Activated naive CD8-positive, alpha-beta T cell treated with anti-CD3 and anti-CD28 coated beads, Interleukin-2, amount 50 U/mL, for 24 hours (primary cell): ENCODE data around the gene LKAAEAR1.

Experiments
- ATAC-seq: fragments of 150-1000 bp; cut with Tn5 transposase; one replicate; pipeline ENCODE4 v1.10.0; 2021
- DNase-seq: peaks from one replicate; pipeline ENCODE4 v3.0.0; 2021
- H3K27ac Mint-ChIP-seq: one replicate; pipeline ENCODE4 v1.8.0; 2021; ENCODE audit warnings: mild to moderate bottlenecking, mixed read lengths
- H3K27me3 Mint-ChIP-seq: one replicate; pipeline ENCODE4 v1.8.0; 2021; ENCODE audit warnings: mixed read lengths
- H3K36me3 Mint-ChIP-seq: one replicate; pipeline ENCODE4 v1.8.0; 2021; ENCODE audit warnings: low read depth, mixed read lengths
- H3K4me1 Mint-ChIP-seq: one replicate; pipeline ENCODE4 v1.8.0; 2021; ENCODE audit warnings: mixed read lengths
- H3K4me3 Mint-ChIP-seq: one replicate; pipeline ENCODE4 v1.8.0; 2021; ENCODE audit warnings: mild to moderate bottlenecking, moderate library complexity, mixed read lengths
- H3K9me3 Mint-ChIP-seq: one replicate; pipeline ENCODE4 v1.8.0; 2021; ENCODE audit warnings: mixed read lengths

LKAAEAR1 gene

DNA sequence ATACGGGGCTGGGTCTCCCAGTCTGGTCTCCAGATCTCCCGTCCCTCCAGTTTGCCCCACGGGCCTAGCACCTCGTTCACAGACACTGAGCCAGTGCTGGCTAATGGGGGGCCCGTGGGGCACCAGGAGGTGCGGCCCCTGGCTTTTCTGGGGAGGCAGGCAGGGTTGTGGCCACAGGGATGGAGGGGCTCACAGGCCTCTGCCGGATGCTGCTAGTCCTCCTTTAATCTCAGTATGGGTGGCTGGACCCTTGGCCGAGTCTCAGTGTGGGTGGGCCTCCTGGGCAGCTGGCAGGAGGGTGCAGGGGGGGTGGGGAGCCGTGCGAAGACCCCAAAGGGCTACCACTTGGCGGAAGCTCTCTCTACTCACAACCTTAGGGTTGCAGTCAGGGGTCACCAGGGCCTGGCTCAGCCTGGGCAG lies 33.2 kb downstream of the LKAAEAR1 start:
- no peak for DNase-seq
- no peak for ATAC-seq
- H3K9me3 Mint-ChIP-seq: no peaks in the 10 kb centered on the region
- H3K4me3 Mint-ChIP-seq: no peak overlapping the region
- peaks cover 24% of the 10 kb centered on the region for H3K27me3 Mint-ChIP-seq
- no peak overlapping the region for H3K27ac Mint-ChIP-seq
- H3K4me1 Mint-ChIP-seq: peaks cover 6% of the 10 kb centered on the region
- H3K36me3 Mint-ChIP-seq: no peaks in the 10 kb centered on the region

DNA sequence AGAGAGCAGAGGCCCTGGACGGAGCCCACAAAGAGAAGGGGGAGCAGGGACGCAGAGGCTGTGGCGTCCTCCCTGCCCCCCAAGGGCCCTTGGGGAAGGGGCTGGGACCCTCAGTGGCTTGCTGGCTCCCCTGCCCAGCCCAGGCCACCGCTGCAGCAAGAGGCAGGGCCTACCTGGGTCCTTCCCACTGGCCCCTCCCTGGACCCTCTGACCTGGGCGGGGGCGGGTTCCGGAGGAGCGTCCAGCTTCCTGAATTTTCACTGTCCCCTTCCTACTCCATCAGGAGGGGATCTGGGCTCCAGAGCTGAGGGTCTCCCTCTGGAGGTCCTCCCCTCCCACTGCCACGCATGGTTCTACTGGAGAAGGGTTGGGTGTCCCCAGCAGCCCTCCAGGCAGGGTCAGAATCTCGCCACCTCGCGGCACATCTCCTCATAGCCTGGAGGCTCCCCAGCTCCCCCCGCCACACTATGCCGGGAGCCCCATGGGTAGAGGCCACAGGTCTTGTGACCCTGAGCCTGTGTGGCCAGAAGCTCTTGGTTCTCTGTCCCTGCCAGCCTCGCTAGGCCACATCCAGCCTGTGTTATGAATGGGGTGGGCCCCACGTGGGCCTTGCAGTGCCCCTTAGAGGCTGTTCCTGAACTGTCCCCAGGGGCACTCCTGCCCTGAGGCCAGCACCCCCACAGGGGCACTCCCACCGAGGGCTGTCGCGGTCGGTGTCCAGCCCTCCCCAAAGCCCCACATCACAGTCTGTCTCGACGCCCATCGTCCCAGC lies 33.8 kb downstream of the LKAAEAR1 start:
- ATAC-seq: no peak
- H3K4me3 Mint-ChIP-seq: no peak overlapping the region
- H3K36me3 Mint-ChIP-seq: no peaks in the 10 kb centered on the region
- no peak overlapping the region for H3K27ac Mint-ChIP-seq
- H3K9me3 Mint-ChIP-seq: no peaks in the 10 kb centered on the region
- H3K27me3 Mint-ChIP-seq: peaks cover 24% of the 10 kb centered on the region
- peaks cover 6% of the 10 kb centered on the region for H3K4me1 Mint-ChIP-seq
- DNase-seq: no peak

DNA sequence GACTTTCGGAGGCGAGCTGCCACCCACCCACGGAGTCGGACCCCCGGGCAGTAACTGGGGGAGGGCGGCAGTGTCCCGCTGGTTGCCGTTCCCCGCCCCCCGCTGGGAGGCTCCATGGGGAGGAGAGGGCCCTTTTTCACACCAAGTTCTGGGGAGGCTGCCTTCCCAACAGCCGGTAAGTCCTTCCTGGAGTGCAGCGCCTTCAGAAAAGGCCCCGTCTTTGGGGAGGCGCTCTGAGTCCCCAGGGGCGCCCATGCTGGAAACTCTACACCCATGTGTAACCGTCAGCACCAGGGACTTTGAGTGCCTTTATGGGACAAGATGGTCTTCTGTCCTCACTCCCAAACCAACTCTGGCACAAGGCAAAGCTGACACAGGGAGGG lies 34.3 kb downstream of the LKAAEAR1 start:
- no peak for DNase-seq
- Mint-ChIP-seq H3K9me3 (no peaks in the 10 kb centered on the region), H3K4me3 (no peak overlapping the region), H3K27me3 (peaks cover 24% of the 10 kb centered on the region), H3K27ac (no peak overlapping the region), H3K36me3 (no peaks in the 10 kb centered on the region), H3K4me1 (peaks cover 6% of the 10 kb centered on the region)
- no peak for ATAC-seq

DNA sequence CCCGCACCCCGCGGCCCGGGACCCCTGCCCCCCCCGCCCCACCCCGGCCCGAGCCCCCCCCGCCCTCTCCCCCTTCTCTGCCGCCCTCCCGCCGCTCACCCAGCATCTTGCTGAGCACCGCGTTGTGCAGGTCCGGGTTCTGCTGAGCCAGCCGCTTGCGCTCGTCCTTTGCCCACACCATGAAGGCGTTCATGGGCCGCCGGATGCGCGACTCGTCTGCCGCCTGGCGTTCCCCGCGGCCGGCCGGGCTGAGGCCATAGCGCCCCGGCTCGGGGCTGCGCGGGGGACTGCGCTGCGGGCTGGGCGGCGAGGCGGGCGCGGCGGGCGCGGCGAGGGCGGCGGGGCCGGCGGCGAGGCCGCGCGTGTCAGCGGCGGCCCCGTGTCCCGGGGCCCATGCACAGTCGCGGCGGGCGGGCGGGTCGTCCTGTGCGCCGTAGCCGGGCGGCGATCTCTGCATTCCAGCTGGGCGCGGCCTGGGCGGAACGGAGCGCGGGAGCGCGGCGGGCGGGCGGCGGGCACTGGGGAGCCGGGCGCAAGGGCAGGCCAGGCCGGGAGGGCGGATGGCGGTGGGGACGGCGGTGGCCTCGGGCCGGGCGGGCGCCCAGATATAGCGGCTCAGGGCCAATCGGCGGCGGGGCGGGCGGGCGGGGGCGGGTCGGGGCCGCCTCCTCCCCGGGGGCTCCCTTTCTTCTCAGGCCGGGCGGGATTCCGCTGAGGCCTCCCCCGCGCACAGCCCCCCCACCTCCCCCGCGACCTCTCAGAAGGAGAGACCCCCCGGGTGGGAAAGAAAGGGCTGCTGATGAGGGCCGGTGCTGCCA lies 34.9 kb downstream of the LKAAEAR1 start, which contains the start of gene SOX18:
Gene SOX18 (minus strand): TSS at position 580 of the 818 bp plus-strand sequence. CDS start 123 bp downstream, at position 457.
- Mint-ChIP-seq H3K27ac (no peak within 1 kb of the TSS), H3K9me3 (no peaks in the 10 kb centered on the region), H3K4me1 (peaks cover 8% of the 10 kb centered on the region), H3K27me3 (peaks cover 24% of the 10 kb centered on the region), H3K4me3 (no peak within 1 kb of the TSS), H3K36me3 (no peaks in the 10 kb centered on the region)
- ATAC-seq (no peak), DNase-seq (peak; percentile 46)

DNA sequence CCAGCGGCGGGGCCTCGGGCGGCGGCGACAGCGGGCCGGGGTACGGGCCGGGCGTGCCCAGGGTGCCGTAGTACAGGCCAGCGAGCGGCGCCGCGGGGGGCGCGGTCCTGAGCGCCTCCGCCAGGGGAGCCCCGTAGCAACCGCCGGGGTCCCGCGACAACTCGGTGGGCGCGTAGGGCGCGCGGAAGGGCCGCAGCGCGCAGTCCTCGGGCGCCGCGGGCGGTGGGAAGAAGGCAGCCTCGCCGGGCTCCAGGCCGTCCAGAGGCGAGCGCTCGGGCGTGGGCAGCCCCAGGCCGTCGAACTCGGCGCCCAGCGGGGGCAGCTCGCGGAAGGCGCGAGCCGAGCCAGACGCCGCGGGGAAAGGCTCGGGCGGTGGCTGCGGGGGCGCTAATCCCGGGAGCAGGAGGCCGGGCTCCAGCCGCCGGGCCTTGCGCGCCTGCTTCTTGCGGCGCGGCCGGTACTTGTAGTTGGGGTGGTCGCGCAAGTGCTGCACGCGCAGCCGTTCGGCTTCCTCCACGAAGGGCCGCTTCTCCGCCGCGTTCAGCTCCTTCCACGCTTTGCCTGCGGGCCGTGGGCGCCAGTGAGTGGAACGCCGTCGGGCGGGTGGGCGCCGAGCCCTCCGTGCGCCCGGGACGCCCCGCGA lies 35.7 kb downstream of the LKAAEAR1 start:
- Mint-ChIP-seq H3K4me3 (no peak overlapping the region), H3K27me3 (peaks cover 24% of the 10 kb centered on the region), H3K4me1 (peaks cover 8% of the 10 kb centered on the region)

DNA sequence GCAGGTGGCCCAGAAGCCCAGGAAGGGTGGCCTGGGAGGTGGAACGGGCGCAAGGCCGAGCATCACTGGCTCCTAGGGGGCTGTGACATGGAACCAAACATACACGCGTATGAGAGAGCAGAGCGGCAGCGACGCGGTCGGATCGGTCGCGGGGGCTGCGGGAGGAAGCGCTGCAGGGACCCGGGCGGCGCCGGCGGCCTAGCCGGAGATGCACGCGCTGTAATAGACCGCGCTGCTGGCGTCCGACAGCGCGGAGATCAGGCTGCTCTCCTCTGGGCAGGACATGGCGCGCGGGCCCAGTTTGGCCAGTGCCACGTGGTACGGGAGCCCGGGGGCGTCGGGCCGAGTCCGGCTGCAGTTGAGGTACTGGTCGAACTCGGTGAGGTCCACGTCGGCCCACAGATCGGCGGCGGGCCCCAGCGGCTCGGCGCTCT lies 36.2 kb downstream of the LKAAEAR1 start:
- Mint-ChIP-seq H3K9me3 (no peaks in the 10 kb centered on the region), H3K4me3 (no peak overlapping the region), H3K4me1 (peaks cover 8% of the 10 kb centered on the region), H3K36me3 (no peaks in the 10 kb centered on the region), H3K27ac (no peak overlapping the region), H3K27me3 (peaks cover 24% of the 10 kb centered on the region)
- DNase-seq (no peak), ATAC-seq (no peak)

More for the DNA sequence above, 35.7 kb downstream of the LKAAEAR1 start:
- Mint-ChIP-seq H3K36me3 (no peaks in the 10 kb centered on the region), H3K9me3 (no peaks in the 10 kb centered on the region), H3K27ac (no peak overlapping the region)
- ATAC-seq (no peak), DNase-seq (no peak)

DNA sequence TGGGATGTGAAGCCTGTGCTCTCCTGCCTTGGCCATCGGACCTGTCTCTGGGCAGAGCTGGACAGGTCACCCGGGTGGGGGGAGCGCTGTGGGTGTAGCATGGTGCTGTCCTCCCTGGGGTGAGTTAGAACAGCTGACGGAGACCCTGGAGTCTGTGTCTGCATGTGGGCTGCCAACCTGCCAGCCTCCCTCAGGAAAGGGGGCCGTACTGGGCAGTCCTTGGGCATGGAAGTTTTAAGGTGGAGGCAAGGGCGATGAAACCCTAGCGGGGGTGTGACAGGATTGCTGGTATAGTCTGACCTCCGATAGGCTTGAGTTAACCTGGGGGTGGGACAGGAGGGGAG lies 37.2 kb downstream of the LKAAEAR1 start:
- Mint-ChIP-seq H3K4me3 (no peak overlapping the region), H3K9me3 (no peaks in the 10 kb centered on the region), H3K27ac (no peak overlapping the region), H3K27me3 (peaks cover 24% of the 10 kb centered on the region), H3K4me1 (peaks cover 11% of the 10 kb centered on the region), H3K36me3 (no peaks in the 10 kb centered on the region)
- DNase-seq: no peak
- ATAC-seq: no peak

DNA sequence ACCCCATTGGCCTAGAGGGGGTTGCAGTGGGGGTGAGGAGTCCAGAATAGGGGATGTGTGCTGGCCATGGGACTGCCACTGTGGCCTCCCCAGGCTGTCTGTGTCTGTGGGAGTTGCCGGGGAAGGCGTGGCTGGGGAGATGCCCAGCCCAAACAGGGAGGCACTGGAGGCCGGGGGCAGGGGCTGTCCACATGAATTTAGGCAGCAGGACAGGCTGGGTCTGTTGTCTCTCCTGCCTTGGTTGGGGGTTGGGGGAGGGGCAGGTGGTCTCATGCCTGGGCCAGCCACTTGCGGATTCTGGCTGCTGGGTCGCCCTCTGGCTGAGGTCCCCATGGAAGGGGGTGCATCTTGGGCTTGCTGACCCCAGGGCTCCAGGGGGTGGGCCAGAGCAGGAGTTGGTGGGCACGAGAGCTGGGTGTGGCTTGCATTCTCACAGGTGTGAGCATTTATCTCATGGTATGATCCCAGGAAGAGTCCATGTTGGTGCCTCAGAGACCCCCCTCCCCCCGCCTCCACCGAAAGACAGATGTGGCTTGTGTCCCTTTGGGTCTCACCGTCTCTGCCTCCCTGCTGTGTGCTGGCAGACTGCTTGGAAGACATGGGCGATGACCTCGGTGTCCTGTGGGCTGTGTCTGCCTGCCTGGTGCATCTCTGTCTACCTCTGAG lies 38.7 kb downstream of the LKAAEAR1 start:
- peaks cover 17% of the 10 kb centered on the region for H3K27me3 Mint-ChIP-seq
- DNase-seq (no peak), ATAC-seq (no peak)
- no peaks in the 10 kb centered on the region for H3K36me3 Mint-ChIP-seq
- H3K4me3 Mint-ChIP-seq: no peak overlapping the region
- peaks cover 22% of the 10 kb centered on the region for H3K4me1 Mint-ChIP-seq
- H3K27ac Mint-ChIP-seq: no peak overlapping the region
- no peaks in the 10 kb centered on the region for H3K9me3 Mint-ChIP-seq

DNA sequence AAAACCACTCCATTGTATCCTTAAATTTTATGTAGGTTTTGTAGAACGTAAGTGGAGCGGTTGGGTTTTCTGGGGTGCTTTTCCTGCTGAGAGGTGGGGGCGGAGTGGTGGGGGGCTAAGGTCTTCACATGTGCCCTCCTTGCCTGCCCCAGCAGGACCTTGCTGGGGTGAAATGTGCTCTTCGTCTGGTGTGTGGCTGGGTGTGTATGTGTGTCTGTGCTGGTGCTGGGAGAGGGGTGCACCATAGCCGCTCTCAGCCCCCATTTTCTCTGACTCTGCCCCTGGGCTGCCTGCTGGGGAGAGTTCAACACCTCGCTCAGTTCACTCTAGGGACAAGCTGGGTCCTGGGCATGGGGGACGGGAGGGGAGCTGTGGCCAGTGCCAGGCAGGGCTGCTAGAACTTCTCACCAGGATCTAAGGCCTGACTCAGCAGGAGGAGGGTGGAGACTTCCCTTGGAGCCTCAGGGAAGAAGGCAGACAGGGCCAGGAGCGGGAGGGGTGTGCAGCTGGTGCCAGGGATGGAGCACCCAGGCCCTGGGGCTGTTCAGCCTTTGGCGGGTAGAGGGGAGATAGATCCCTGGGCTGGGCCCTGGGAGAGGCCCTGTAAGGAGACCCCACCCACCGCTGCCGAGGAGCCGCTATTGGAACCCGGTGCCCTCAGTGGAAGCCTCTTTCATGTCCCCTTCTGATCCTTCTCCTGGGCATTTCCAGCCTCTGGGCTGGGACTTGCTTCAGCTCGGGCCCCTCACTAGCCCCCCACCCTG lies 39.5 kb downstream of the LKAAEAR1 start:
- peaks cover 12% of the 10 kb centered on the region for H3K27me3 Mint-ChIP-seq
- H3K27ac Mint-ChIP-seq: no peak overlapping the region
- H3K4me1 Mint-ChIP-seq: peaks cover 28% of the 10 kb centered on the region
- no peak for DNase-seq
- no peaks in the 10 kb centered on the region for H3K9me3 Mint-ChIP-seq
- no peak for ATAC-seq
- no peaks in the 10 kb centered on the region for H3K36me3 Mint-ChIP-seq
- no peak overlapping the region for H3K4me3 Mint-ChIP-seq

DNA sequence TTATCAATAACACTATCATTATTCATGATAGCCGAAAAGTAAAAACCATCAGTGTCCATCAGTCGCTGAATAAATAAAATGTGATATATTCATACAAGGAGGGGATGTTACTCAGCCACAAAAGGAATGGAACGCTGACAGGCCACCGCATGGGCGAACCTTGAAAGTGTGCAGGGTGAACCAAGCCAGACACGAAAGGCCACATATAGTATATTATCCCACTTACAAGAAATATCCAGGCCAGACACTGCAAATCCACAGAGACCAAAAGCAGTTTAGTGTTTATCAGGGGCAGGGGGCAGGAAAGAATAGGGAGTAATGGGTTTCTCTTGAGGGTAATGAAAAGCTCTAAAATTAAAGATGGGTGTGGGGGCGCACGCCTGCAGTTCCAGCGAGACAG lies 40.4 kb downstream of the LKAAEAR1 start:
- Mint-ChIP-seq H3K4me1 (peaks cover 31% of the 10 kb centered on the region), H3K27ac (no peak overlapping the region), H3K9me3 (no peaks in the 10 kb centered on the region), H3K36me3 (no peaks in the 10 kb centered on the region), H3K4me3 (peak overlapping the region; percentile 48), H3K27me3 (peaks cover 10% of the 10 kb centered on the region)
- no peak for ATAC-seq
- no peak for DNase-seq

DNA sequence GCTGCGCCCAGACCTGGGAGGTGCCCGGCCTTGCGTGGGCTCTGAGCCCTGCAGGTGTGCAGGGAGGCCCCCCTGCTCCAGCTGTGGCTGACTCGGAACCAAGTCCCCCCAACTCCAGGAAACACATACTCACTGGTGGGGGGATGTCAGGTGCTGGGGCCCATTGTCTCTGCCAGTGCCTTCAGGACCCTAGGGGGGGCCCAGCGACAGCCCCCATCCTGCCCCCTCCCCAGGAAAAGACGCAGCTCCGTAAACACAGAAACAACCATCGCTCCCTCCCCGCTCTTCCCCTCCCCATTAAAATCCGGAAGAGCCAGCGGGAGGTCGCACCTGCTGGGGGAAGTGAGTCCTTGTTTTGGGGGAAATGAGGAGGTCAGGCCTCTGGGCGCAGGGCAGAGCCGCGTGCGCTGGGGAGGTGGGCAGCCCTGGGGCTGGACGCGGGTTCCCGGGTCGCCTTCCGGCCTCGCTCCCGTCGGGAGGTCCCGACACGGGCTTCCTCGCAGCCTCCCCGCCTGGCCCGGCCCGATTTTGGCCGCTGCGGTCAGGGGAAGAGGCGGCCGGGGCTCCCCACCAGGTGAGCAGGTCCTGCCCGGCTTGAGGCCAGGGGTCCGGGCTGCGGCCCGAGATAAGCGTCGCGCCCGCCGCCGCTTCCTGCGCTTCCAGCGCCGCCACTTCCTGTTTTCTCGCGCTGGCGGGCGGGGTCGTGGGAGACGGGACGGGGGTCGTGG lies 42.0 kb downstream of the LKAAEAR1 start:
- DNase-seq (no peak), ATAC-seq (no peak)
- no peaks in the 10 kb centered on the region for H3K9me3 Mint-ChIP-seq
- H3K4me1 Mint-ChIP-seq: peaks cover 39% of the 10 kb centered on the region
- H3K4me3 Mint-ChIP-seq: peak overlapping the region; percentile 79
- peak overlapping the region; percentile 71 for H3K27ac Mint-ChIP-seq
- H3K36me3 Mint-ChIP-seq: no peaks in the 10 kb centered on the region
- H3K27me3 Mint-ChIP-seq: peaks cover 8% of the 10 kb centered on the region

DNA sequence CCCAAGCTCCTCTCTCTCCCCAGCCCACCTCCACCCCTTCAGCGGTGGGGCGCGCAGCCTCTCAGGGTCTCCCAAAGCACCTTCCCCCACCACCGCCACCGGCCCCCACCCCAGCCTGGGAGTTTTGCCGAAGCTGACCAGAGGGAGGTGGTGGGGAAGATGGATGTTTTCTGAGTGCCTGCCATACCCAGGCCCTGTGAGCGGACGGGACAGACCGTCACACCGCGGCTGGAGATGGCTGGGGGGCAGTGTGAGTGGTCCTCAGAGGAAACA lies 42.5 kb downstream of the LKAAEAR1 start:
- no peak for ATAC-seq
- Mint-ChIP-seq H3K27ac (no peak overlapping the region), H3K4me3 (peak overlapping the region; percentile 79)

DNA sequence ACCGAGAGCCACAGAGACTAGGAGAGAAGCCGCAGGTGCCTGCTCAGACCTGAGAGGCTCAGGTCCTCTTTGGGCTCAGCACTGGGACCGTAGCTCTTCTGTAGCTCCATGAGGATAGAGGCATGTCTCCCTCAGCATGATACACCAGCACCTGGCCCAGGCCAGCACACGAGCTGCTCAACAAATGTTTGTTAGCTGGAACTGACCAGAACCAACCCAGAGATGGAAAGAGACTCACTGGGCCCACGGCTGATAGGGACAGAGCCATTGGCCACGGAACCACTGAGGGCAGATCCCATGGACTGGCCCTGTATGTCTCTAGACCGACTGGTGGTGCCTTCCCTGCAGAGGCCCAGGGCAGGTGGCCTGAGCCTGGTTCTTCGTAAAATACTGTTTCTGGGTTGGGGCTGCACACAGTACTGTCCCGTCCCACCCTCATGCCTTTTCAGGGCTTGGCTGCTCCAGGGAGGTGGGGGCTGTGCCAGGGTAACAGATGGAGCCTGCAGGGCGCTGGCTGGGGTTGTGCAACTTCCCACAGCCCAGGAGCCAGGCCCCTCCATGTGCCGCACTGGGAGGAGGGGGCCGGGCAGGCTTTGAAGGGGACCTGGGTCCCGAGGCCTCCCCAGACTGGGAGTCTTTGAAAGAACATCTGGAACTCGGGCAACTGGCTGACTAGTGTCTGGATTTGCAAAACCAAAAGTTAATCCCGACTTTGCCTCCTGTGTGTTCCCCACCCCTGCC lies 43.0 kb downstream of the LKAAEAR1 start:
- no peaks in the 10 kb centered on the region for H3K36me3 Mint-ChIP-seq
- DNase-seq (no peak), ATAC-seq (no peak)
- H3K9me3 Mint-ChIP-seq: no peaks in the 10 kb centered on the region
- H3K27ac Mint-ChIP-seq: peak overlapping the region; percentile 49
- H3K4me1 Mint-ChIP-seq: peaks cover 46% of the 10 kb centered on the region
- peak overlapping the region; percentile 79 for H3K4me3 Mint-ChIP-seq
- peaks cover 3% of the 10 kb centered on the region for H3K27me3 Mint-ChIP-seq

More for the DNA sequence above, 42.5 kb downstream of the LKAAEAR1 start:
- no peaks in the 10 kb centered on the region for H3K9me3 Mint-ChIP-seq
- H3K27me3 Mint-ChIP-seq: peaks cover 7% of the 10 kb centered on the region
- H3K36me3 Mint-ChIP-seq: no peaks in the 10 kb centered on the region
- H3K4me1 Mint-ChIP-seq: peaks cover 44% of the 10 kb centered on the region
- DNase-seq: no peak
